Neural progenitor cell (in vitro differentiated cells): ENCODE results near the gene RBM6.

Experiments
- CTCF ChIP-seq: fragments of 200-600 bp; sonication (generic); IDR thresholded peaks from 2 replicates; pipeline ENCODE4 v1.5.1; 2017; ENCODE audit warnings: antibody characterized with exemption, mild to moderate bottlenecking
- EZH2 ChIP-seq: fragments of 200-600 bp; sonication (generic); IDR thresholded peaks from 2 replicates; pipeline ENCODE4 v1.6.1; 2017; ENCODE audit warnings: antibody characterized with exemption, mild to moderate bottlenecking, moderate library complexity
- EZH2phosphoT487 ChIP-seq: fragments of 200-600 bp; sonication (generic); IDR thresholded peaks from 2 replicates; pipeline ENCODE4 v1.6.1; 2017; ENCODE audit warnings: antibody characterized with exemption

DNA sequence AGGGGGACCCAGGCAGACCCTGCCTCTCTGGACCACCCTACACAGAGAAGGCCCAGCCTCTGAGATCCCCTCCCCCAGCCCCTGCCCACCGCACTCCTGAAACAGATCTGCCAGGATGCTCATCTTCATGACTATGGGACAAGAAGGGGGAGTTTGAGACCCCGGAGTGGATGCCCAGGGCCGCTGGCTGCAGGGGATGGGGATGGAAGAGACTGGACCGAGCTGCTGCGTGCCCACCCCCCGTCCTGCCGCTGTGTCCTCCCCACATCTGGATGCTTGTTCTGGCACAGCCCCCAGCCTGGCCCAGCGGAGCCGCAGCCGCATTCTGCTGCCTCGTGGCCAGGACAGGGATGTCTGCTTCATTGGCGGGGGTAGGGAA, 184.8 kb downstream of the RBM6 start:
- TF ChIP-seq CTCF, result no peak
- TF ChIP-seq EZH2, result no peak
- no peak for TF ChIP-seq EZH2phosphoT487
